Mesothelial cell of epicardium (in vitro differentiated cells): ENCODE results near the gene ZNF607. TPM values are rescaled to one million over a fixed set of nuclear protein-coding genes. Genes with fewer than 3 reads are reported as not detected.
"Not testable (repeated sequence)": the region's sequence is repeated elsewhere in the genome, so short reads cannot be mapped to it uniquely, and the experiment has no call there.

Source experiments
- DNase-seq, 2 experiments: peaks; one replicate each; pipeline ENCODE4 v3.0.0; 2021; ENCODE audit warnings: low spot score in 2 of 2; ENCODE audit not compliant: unreplicated experiment in 2 of 2
- H3K27ac Mint-ChIP-seq: 2 replicates; pipeline ENCODE4 v1.8.0; 2021; ENCODE audit warnings: mixed read lengths
- H3K27me3 Mint-ChIP-seq: 2 replicates; pipeline ENCODE4 v1.8.0; 2021; ENCODE audit warnings: low read depth, mixed read lengths
- H3K36me3 Mint-ChIP-seq: 2 replicates; pipeline ENCODE4 v1.8.0; 2021; ENCODE audit warnings: mixed read lengths
- H3K4me1 Mint-ChIP-seq: 2 replicates; pipeline ENCODE4 v1.8.0; 2021; ENCODE audit warnings: mixed read lengths
- H3K4me3 Mint-ChIP-seq: 2 replicates; pipeline ENCODE4 v1.8.0; 2021; ENCODE audit warnings: mild to moderate bottlenecking, moderate library complexity, mixed read lengths
- H3K9me3 Mint-ChIP-seq: 2 replicates; pipeline ENCODE4 v1.8.0; 2021; ENCODE audit warnings: mixed read lengths
- total RNA-seq: library from RNA; stranded (reverse); gene quantifications from 3 replicates; pipeline ENCODE4 v1.2.1, GENCODE V29; 2021
- TF ChIP-seq, protein P1 (sequence below): fragments of 200-600 bp; sonication (generic); IDR thresholded peaks from one replicate; pipeline ENCODE4 v1.5.0; 2021; ENCODE audit warnings: antibody characterized with exemption; ENCODE audit not compliant: unreplicated experiment

Gene ZNF607
- 17.6 to 18.7 TPM (median 17.7 TPM) in 3 replicates for total RNA-seq

DNA sequence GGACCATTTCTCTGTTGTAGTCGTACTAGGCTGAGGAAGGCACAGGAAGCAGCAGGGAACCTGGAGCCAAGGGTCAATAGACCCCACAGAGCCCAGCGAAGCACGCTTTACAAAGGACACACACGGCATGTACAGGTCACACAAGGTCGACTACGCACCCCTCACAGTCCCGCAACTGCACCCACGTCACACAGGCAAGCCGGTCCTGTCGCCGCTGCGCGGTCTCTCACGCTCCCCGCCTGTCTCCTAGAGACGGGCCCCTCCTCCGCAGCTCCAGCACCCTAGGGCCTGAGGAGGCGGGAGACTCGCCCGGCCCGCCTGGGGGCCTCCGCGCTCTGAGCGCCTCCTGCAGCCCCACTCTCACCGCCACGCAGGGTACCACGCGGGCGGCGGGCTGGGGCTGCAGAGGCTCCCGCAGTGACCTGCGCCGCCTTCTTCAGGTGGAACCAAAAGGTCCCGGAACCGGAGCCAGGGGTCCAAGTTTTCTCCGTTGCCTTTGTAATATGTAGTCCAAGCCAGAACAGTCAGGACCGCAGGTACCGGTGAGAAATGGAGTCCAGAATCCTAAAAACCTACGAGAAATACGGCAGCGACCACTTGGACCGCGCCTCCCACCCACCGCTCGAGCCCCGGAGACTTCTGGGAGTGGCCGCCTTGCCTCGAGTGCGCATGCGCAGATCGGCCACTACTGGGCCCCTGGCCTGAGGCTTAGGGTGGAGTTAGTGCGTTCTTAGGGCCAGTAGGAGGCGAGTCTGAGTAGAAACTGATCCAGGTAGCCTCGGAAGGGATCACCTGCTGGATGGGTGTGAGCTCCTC, at the start of gene ZNF607:
ZNF607 (minus strand) TSS at position 651 of the 816 bp plus-strand sequence. CDS start 8,143 bp downstream, outside the sequence.
- Mint-ChIP-seq H3K9me3 (no peaks in the 10 kb centered on the region), H3K27ac (peak within 1 kb of the TSS; percentile 98), H3K4me3 (peak within 1 kb of the TSS; percentile 85), H3K36me3 (peaks cover 10% of the 10 kb centered on the region), H3K27me3 (no peaks in the 10 kb centered on the region), H3K4me1 (peaks cover 20% of the 10 kb centered on the region)
- DNase-seq = peak; percentile 89 to 96
- TF ChIP-seq, protein P1, sequence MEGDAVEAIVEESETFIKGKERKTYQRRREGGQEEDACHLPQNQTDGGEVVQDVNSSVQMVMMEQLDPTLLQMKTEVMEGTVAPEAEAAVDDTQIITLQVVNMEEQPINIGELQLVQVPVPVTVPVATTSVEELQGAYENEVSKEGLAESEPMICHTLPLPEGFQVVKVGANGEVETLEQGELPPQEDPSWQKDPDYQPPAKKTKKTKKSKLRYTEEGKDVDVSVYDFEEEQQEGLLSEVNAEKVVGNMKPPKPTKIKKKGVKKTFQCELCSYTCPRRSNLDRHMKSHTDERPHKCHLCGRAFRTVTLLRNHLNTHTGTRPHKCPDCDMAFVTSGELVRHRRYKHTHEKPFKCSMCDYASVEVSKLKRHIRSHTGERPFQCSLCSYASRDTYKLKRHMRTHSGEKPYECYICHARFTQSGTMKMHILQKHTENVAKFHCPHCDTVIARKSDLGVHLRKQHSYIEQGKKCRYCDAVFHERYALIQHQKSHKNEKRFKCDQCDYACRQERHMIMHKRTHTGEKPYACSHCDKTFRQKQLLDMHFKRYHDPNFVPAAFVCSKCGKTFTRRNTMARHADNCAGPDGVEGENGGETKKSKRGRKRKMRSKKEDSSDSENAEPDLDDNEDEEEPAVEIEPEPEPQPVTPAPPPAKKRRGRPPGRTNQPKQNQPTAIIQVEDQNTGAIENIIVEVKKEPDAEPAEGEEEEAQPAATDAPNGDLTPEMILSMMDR = peak; percentile 44

DNA sequence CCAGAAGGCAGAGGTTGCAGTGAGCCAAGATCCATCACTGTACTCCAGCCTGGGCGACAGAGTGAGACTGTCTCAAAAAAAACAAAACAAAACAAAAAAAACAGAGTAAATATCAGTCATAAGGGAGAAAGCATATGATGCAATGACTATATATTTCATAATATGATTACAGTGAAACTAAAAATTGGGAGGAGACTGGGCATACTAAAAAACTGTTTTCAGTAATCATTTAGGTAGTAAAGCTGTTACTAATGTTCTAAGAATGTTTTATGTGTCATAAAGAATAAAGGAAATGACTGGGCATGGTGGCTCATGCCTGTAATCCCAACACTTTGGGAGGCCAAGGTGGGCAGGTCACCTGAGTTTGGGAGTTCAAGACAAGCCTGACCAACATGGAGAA, 43.9 kb upstream of the ZNF607 start:
- Mint-ChIP-seq H3K27me3 (no peaks in the 10 kb centered on the region), H3K4me3 (no peak overlapping the region), H3K9me3 (no peaks in the 10 kb centered on the region), H3K36me3 (peaks cover 35% of the 10 kb centered on the region), H3K4me1 (no peaks in the 10 kb centered on the region), H3K27ac (no peak overlapping the region)
- TF ChIP-seq, protein P1 = no peak
- DNase-seq = no peak

DNA sequence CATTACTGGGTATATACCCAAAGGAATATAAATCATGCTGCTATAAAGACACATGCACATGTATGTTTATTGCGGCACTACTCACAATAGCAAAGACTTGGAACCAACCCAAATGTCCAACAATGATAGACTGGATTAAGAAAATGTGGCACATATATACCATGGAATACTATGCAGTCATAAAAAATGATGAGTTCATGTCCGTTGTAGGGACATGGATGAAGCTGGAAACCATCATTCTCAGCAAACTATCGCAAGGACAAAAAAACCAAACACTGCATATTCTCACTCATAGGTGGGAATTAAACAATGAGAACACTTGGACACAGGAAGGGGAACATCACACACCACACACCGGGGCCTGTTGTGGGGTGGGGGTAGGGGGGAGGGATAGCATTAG, 38.1 kb upstream of the ZNF607 start:
- not testable (repeated sequence) for H3K4me1 Mint-ChIP-seq, H3K27ac Mint-ChIP-seq, H3K9me3 Mint-ChIP-seq, H3K4me3 Mint-ChIP-seq, DNase-seq, H3K27me3 Mint-ChIP-seq
- peaks cover 32% of the 10 kb centered on the region for H3K36me3 Mint-ChIP-seq

DNA sequence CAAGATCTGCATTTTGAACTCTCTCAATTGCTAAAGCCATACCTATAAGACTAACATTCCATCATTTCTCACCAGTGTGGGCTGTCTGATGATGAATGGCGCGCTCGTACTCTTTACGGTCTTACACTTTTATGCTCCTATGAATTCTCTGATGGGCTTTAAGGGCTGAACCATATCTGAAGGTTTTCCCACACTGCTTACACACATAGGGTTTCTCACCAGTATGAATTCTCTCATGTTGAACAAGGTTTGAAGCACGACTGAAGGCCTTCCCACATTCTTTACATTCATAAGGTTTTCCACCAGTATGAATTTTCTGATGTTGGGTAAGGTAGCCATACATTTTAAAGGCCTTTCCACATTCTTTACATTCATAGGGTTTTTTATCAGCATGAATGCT, 18.8 kb upstream of the ZNF607 start:
- Mint-ChIP-seq H3K4me3 (no peak overlapping the region), H3K27ac (no peak overlapping the region), H3K4me1 (no peaks in the 10 kb centered on the region), H3K36me3 (peaks cover 78% of the 10 kb centered on the region), H3K27me3 (no peaks in the 10 kb centered on the region), H3K9me3 (peaks cover 72% of the 10 kb centered on the region)
- DNase-seq = no peak
- TF ChIP-seq, protein P1 = no peak

DNA sequence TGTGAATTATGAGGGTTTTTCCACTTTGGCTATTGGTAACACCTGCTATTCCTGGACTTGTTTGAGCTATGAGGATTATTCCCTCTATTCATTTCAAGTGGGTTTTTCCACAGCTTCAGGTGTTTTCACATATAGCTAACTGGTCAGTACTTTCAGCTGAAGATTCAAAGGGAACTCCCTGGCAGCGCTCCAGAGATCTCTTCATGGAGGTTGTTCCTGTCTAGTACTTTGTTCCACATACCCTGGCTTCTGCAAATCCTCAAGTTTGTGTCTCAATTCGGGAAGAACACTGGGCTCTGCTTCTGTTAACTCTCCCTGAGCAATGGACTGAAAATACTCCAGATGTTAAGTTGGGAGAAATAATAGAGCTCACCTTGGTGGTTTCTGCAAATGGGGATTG, 5.6 kb upstream of the ZNF607 start:
- Mint-ChIP-seq H3K4me1 (no peaks in the 10 kb centered on the region), H3K27me3 (no peaks in the 10 kb centered on the region), H3K9me3 (peaks cover 3% of the 10 kb centered on the region), H3K36me3 (peaks cover 5% of the 10 kb centered on the region), H3K4me3 (no peak overlapping the region), H3K27ac (no peak overlapping the region)
- TF ChIP-seq, protein P1 = no peak
- DNase-seq = no peak

DNA sequence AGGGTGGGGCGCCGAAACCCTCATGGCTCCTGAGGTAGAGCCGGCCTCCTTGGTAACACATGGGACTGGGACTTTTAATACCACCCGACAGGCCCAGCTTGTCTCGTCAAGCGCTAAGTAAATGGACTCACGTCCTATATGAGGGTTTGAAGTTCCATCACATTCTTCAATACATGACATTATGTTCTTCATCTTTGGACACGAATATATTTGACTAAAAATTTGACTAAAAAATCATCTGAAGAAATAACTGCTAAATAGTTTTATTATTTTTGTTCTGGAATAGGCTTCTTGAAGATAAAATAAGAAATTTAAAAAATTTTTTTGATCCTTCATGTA, 335 bp upstream of the ZNF607 start:
- TF ChIP-seq, protein P1 = no peak
- Mint-ChIP-seq H3K4me3 (peak overlapping the region; percentile 85), H3K4me1 (peaks cover 20% of the 10 kb centered on the region), H3K9me3 (no peaks in the 10 kb centered on the region), H3K27ac (peak overlapping the region; percentile 98), H3K36me3 (peaks cover 7% of the 10 kb centered on the region), H3K27me3 (no peaks in the 10 kb centered on the region)
- no peak for DNase-seq
